Endothelial cell of umbilical vein (primary cell): ENCODE results near the gene CLPX.

Experiments used
- CTCF ChIP-seq, 2 donors: IDR thresholded peaks; 1 replicate in 1 of 2; 2 replicates in 1 of 2; pipeline ENCODE4 v1.5.1; 2011; ENCODE audit warnings: low read length in 2 of 2, mild to moderate bottlenecking in 2 of 2, moderate library complexity in 2 of 2, control low read depth in 1 of 2, inconsistent platforms in 1 of 2, low read depth in 1 of 2; ENCODE audit not compliant: insufficient read depth in 1 of 2; ENCODE audit errors: extremely low read depth in 1 of 2
- EZH2 ChIP-seq: IDR thresholded peaks from 2 replicates; pipeline ENCODE4 v1.6.1; 2012; ENCODE audit warnings: borderline replicate concordance, low read depth, mild to moderate bottlenecking, moderate library complexity, low read length, inconsistent platforms; ENCODE audit not compliant: severe bottlenecking
- FOS ChIP-seq: IDR thresholded peaks from 2 replicates; pipeline ENCODE4 v1.6.1; 2011; ENCODE audit warnings: mild to moderate bottlenecking, low read length, moderate library complexity, borderline replicate concordance; ENCODE audit not compliant: insufficient read depth
- GATA2 ChIP-seq: IDR thresholded peaks from 2 replicates; pipeline ENCODE4 v1.7.0; 2011; ENCODE audit warnings: low read depth, mild to moderate bottlenecking, moderate library complexity, mixed read lengths, low read length; ENCODE audit not compliant: insufficient read length, insufficient read depth
- JUN ChIP-seq: IDR thresholded peaks from 2 replicates; pipeline ENCODE4 v1.6.1; 2011; ENCODE audit warnings: borderline replicate concordance, low read depth; ENCODE audit not compliant: insufficient read length, insufficient read depth
- MAX ChIP-seq: IDR thresholded peaks from 2 replicates; pipeline ENCODE4 v1.6.1; 2011; ENCODE audit not compliant: insufficient read depth, insufficient read length
- MYC ChIP-seq: IDR thresholded peaks from one replicate; pipeline ENCODE4 v1.6.1; 2011; ENCODE audit warnings: mild to moderate bottlenecking, low read depth, low read length
- POLR2A ChIP-seq: IDR thresholded peaks from 2 replicates; pipeline ENCODE4 v1.6.1; 2012; ENCODE audit warnings: low read depth, mild to moderate bottlenecking, control low read depth, low read length
- POLR2AphosphoS5 ChIP-seq: IDR thresholded peaks from 2 replicates; pipeline ENCODE4 v1.6.1; 2012; ENCODE audit warnings: low read depth, mild to moderate bottlenecking, control low read depth, low read length, moderate library complexity; ENCODE audit not compliant: insufficient read depth

- TF ChIP-seq CTCF (IDR thresholded peaks at IDR 0.05; ENCODE audit: extremely low read depth in 1 of 2, insufficient read depth in 1 of 2, low read depth in 1 of 2, low read length in 2 of 2) (no peak), POLR2A (no peak), POLR2AphosphoS5 (no peak), GATA2 (no peak), JUN (no peak), MAX (no peak), EZH2 (no peak), MYC (no peak), FOS (no peak)
Observed at GRCh38 chr15:65183865-65184159, 1.3 kb downstream of the CLPX start.
